Measurements from ENCODE around the gene KLF16.

GRCh38 chr19:1840541-1841115, 22.8 kb downstream of the KLF16 start:
- no peak for TF ChIP-seq POLR2A (IDR thresholded peaks at IDR 0.05)
- TF ChIP-seq, protein P1, sequence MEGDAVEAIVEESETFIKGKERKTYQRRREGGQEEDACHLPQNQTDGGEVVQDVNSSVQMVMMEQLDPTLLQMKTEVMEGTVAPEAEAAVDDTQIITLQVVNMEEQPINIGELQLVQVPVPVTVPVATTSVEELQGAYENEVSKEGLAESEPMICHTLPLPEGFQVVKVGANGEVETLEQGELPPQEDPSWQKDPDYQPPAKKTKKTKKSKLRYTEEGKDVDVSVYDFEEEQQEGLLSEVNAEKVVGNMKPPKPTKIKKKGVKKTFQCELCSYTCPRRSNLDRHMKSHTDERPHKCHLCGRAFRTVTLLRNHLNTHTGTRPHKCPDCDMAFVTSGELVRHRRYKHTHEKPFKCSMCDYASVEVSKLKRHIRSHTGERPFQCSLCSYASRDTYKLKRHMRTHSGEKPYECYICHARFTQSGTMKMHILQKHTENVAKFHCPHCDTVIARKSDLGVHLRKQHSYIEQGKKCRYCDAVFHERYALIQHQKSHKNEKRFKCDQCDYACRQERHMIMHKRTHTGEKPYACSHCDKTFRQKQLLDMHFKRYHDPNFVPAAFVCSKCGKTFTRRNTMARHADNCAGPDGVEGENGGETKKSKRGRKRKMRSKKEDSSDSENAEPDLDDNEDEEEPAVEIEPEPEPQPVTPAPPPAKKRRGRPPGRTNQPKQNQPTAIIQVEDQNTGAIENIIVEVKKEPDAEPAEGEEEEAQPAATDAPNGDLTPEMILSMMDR (IDR thresholded peaks at IDR 0.05), result no peak
